ENCODE data around the gene ATP6V0E2.
"Not testable (repeated sequence)": the region's sequence is repeated elsewhere in the genome, so short reads cannot be mapped to it uniquely, and the experiment has no call there.

The ATP6V0E2 gene

GRCh38 chr7:149879766-149880637 lies 6.2 kb downstream of the ATP6V0E2 start:
- no peak for DNase-seq

DNA sequence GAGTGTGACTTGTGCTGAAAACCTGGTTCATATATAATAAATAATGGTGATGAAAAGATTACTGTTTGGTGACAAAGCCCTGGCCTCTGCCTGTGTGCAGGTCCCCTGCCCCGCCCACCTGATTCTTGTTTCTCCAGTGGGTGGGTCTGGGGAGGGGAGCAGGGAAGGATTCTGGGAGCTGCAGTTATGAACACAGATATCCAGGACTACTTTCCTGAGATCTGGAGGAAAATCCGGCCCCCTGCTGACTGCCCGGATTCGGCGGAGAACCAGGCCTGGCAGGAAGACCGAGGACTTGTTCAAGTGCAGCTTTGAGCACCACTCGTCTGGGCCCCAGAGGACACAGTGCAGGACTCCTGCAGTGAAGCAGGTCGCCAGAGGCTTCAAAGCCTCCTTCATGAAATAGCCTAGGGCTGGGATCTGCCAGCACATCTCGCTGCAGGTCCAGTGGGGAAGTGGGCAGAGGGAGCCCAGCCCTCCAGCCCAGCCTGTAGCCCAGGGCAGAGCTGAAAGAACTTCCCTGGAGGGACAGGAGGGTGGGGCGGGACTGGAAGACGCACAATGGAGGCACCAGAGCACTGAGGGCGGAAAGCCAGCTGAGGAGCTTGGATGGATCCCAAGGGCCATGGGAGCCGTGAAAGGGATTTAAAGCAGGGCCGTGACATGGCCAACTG lies 7.0 kb downstream of the ATP6V0E2 start:
- no peak for DNase-seq

- no peak for DNase-seq
Measured at GRCh38 chr7:149881328-149882247, 7.8 kb downstream of the ATP6V0E2 start.

DNA sequence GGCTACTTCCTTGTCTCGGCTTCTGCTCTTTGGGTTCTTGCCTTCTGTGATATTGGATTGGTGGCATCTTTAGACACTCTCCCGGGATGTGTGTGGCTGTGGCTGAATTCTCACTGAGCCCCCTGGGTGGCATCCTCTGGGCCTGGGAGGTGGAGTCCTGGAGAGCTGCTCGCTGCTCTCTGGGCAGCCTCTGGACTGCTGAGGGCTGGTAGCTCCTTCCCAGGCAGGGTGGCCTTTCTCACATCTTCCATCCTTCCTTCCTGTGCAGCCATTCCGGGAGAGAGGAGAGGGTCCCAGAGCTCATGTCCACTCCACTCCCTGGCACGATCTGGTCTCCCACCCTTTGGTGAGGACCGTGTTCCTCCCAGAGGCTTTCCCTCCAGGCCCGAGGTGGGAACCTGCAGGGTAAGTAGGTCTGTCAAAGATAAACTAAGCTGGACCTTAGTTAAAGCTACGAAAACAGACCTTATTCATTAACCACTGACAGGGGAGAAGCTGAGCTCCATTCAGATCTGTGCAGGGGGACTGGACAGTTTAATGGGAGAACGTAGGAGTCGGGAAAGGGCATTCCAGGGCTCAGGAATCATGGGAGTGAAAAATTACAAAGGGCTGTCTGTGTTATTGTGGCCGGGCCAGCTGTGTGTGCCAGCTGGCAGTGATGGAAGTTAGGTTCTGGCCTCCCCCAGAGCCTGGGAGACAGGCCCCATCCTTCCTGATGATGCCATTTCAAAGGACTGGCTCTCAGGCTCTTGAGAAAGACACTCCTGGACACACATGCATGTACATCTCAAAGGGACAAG lies 8.7 kb downstream of the ATP6V0E2 start:
- DNase-seq, result no peak

DNA sequence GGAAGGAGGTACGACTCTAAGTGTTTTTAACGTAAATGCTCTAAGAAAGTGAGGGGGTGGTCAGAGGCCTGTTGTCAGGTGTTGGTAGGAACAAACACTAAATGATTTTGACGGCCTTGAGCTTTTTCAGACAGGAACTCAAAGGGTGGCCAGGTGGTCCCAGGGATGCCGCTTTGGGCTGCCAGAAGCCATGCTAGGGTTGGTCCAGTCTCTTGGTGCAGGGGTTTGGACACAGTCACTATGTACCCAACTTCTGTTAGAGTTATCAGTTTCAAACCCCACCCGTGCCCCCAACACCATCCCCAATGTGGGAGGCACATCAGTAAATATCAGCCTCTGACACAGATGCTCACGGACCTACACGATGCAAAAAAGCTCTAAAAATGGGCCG lies 9.3 kb downstream of the ATP6V0E2 start:
- no peak for DNase-seq

GRCh38 chr7:149883452-149883861 lies 9.7 kb downstream of the ATP6V0E2 start:
- DNase-seq, result peak; percentile 51

GRCh38 chr7:149884016-149884415 lies 10.2 kb downstream of the ATP6V0E2 start:
- no peak for DNase-seq

DNA sequence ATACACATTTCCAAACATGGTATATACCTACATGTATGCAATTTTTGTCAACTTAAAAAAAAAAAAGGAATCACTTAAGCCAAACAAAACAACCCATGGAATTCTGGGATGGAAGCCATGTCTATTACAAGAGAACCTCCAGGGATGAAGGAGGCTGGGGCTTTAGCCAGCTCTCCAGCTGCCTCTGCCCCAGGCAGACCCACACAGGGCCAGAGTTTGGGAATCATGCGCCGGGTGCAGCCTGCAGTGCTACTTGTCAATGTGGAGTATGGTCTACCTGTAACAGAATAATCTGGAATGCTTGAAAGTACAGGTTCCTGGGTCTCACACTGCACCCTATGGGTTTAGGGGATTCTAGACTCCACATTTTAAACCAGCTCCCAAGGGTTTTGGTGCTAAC lies 10.8 kb downstream of the ATP6V0E2 start:
- DNase-seq, result no peak

DNA sequence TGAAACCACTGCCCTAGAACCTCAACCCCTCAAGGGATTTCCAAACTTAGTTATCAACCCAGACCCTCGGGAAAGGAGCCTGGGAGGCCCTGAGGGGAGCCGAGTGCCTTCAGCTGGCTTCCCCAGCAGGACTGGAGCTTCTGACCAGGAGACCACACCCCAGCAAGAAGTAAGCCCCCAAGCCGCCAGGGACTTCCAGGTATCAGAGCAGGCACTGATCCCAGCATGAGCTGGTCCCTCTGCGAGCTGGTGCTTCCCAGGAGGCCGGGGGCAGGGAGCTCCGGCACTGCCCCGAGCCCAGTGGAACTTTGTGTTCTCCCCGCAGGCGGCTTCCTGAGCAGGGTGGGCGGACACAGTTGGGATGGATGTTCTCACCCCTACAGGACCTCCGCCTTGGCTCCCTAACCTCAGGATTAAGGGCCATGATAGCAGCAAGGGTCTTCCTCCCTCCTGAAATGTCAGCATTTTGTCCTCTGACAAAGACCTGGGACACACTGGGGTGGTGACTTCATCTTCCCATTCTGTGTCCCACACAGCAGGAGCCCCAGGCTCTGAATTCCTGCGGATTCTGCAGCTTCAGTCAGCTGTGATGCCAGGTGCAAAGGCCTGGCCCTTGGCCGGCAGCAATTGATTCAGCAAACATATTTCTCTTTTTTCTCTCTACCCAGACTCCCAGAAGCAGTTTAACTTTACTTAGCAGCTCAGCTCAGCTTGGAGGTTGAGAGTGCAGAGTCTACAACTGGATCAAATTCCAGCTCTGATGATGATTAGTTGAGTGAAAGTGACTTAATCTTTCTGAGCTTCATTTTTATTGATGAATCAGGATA lies 11.6 kb downstream of the ATP6V0E2 start:
- DNase-seq, result no peak

DNA sequence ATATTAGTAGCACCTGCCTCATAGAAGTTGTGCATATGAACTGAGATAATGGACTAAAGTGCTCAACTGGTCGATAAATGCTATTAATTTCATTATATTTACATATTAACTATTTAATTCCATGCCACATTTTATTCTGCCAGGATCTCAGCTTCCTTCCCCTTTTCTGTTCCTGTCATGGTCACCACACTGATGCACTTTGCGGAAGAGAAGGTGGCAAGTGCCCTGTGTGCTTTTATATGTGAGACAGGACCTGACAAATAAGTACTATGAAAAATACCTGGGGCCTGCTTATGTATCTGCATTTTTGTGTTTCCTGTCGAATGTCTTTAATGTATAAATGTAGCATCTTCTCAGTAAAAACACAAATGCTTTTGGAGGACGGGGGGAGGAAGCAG lies 12.2 kb downstream of the ATP6V0E2 start:
- no peak for DNase-seq

DNA sequence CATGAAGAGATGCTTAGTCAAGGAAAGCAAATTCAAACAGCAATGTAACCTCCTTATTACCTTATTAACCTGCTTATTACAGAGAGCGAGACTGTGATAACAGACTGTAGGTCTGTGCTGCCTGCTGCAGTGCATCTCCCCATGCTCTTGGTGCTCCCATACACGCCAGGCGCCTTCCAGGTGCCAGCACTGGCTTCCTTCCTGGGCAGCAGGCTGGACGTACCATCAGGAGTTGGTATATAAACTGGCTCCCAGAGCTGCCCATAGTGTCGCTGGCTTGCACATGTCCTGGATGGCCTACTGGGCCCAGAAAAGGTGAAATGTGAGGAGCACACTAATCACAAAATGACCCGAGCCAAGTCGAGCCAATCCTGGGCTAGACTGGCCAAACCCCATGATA lies 13.5 kb downstream of the ATP6V0E2 start:
- DNase-seq, result no peak

- DNase-seq, result not testable (repeated sequence)
Measured at GRCh38 chr7:149890715-149891114, 16.9 kb downstream of the ATP6V0E2 start.

GRCh38 chr7:149894957-149895356 lies 21.2 kb downstream of the ATP6V0E2 start:
- not testable (repeated sequence) for DNase-seq

DNA sequence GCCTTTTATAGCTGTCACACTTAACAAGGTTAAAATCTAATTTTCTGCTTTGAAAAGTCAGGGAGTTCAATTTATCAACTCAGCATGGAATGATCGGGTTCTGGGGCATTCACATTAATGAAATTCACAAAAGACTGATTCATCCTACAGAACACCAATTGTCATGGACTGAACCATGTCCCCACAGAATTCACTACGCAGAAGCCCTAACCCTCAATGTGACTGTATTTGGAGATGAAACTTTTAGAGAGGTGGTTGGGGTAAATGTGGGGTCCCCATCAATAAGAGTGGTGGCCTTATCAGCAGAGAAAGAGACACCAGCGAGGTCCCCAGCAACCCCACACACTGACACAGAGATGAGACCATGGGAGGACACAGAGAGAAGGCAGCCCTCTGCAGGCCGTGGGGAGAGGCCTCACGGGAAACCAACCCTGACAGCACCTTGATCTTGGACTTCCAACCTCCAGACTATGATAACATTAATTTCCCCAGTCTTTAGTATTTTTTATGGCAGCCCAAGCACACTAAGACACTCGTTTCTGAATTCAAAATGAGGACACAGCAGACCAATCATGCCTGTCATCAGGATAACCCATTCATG lies 34.1 kb downstream of the ATP6V0E2 start:
- DNase-seq, result not testable (repeated sequence)

GRCh38 chr7:149910219-149910618 lies 36.5 kb downstream of the ATP6V0E2 start:
- DNase-seq, result not testable (repeated sequence)

DNA sequence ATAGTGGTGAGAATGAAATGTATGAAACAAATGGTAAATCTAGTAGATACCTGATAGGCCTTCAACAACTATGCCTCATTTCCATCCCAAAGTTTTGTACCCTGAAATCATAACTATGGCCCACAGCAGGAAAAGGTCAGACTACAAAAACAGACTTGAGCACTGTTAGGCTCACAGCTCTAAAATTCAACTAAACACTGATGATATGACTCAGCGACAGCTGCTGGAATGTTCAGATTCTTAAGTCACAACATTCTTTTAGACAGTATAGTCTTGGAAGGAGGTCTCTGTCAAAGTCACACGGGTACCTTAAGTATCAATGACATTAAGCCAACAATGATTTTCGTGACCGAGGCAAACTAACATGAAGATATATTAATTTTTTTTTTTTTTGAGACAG lies 38.4 kb downstream of the ATP6V0E2 start:
- peak; percentile 62 for DNase-seq

GRCh38 chr7:149926414-149926813 lies 52.6 kb downstream of the ATP6V0E2 start:
- DNase-seq, result not testable (repeated sequence)

Measured in fibroblast of skin of back (primary cell).